MM.1S (cell line): Measurements from ENCODE around the gene UBE2G2.

ENCODE experiments used
- DNase-seq: peaks from one replicate; pipeline ENCODE4 v3.0.0-alpha.2; 2015
- H2AFZ ChIP-seq: fragments of 300-600 bp; sonication (generic); 2 replicates; pipeline ENCODE4 v1.6.0; 2016; ENCODE audit warnings: antibody characterized with exemption, low read length
- H3F3A ChIP-seq: fragments of 300-600 bp; sonication (generic); 2 replicates; pipeline ENCODE4 v1.6.1; 2016; ENCODE audit warnings: mild to moderate bottlenecking, antibody characterized with exemption, low read length, moderate library complexity, mixed read lengths; ENCODE audit not compliant: insufficient read depth
- H3K27ac ChIP-seq: fragments of 300-600 bp; sonication (generic); 2 replicates; pipeline ENCODE4 v1.5.1; 2016; ENCODE audit warnings: mild to moderate bottlenecking, low read length
- H3K27me3 ChIP-seq: fragments of 300-600 bp; sonication (generic); replicated peaks from 2 replicates; pipeline ENCODE4 v1.6.0; 2016; ENCODE audit warnings: low read length; ENCODE audit not compliant: insufficient read depth
- H3K36me3 ChIP-seq: fragments of 300-600 bp; sonication (generic); replicated peaks from 2 replicates; pipeline ENCODE4 v1.6.1; 2016; ENCODE audit warnings: mild to moderate bottlenecking, low read length, mixed read lengths; ENCODE audit not compliant: insufficient read depth
- H3K4me1 ChIP-seq: fragments of 300-600 bp; sonication (generic); 2 replicates; pipeline ENCODE4 v1.6.1; 2016; ENCODE audit warnings: low read length, mixed read lengths
- H3K4me2 ChIP-seq: fragments of 300-600 bp; sonication (generic); 2 replicates; pipeline ENCODE4 v1.6.0; 2016; ENCODE audit warnings: low read depth, low read length
- H3K4me3 ChIP-seq: fragments of 300-600 bp; sonication (generic); 2 replicates; pipeline ENCODE4 v1.5.1; 2016; ENCODE audit warnings: low read length, mixed read lengths
- H3K79me2 ChIP-seq: fragments of 300-600 bp; sonication (generic); 2 replicates; pipeline ENCODE4 v1.6.1; 2016; ENCODE audit warnings: mixed run types, low read length, mixed read lengths
- H3K9ac ChIP-seq: fragments of 300-600 bp; sonication (generic); 2 replicates; pipeline ENCODE4 v1.6.1; 2016; ENCODE audit warnings: low read length, mixed read lengths
- H3K9me2 ChIP-seq: fragments of 300-600 bp; sonication (generic); replicated peaks from 2 replicates; pipeline ENCODE4 v1.6.1; 2016; ENCODE audit warnings: mild to moderate bottlenecking, low read length, mixed read lengths; ENCODE audit not compliant: insufficient read depth
- H3K9me3 ChIP-seq: fragments of 300-600 bp; sonication (generic); replicated peaks from 2 replicates; pipeline ENCODE4 v1.6.1; 2016; ENCODE audit warnings: mild to moderate bottlenecking, low read length, mixed read lengths; ENCODE audit not compliant: insufficient read depth
- H4K20me1 ChIP-seq: fragments of 300-600 bp; sonication (generic); 2 replicates; pipeline ENCODE4 v1.6.1; 2016; ENCODE audit warnings: mild to moderate bottlenecking, low read length, moderate library complexity, mixed read lengths; ENCODE audit not compliant: insufficient read depth
- CTCF ChIP-seq: fragments of 300-600 bp; sonication (generic); IDR thresholded peaks from 2 replicates; pipeline ENCODE4 v1.5.1; 2016; ENCODE audit warnings: antibody characterized with exemption, low read length, mixed read lengths
- EZH2 ChIP-seq: fragments of 300-600 bp; sonication (generic); optimal IDR thresholded peaks from 2 replicates; pipeline ENCODE3; 2017; ENCODE audit warnings: low read depth, mild to moderate bottlenecking, antibody characterized with exemption, low read length, mixed read lengths
- EZH2phosphoT487 ChIP-seq: fragments of 300-600 bp; sonication (generic); IDR thresholded peaks from 2 replicates; pipeline ENCODE4 v1.6.1; 2018; ENCODE audit warnings: antibody characterized with exemption, low read length

Gene UBE2G2

DNA sequence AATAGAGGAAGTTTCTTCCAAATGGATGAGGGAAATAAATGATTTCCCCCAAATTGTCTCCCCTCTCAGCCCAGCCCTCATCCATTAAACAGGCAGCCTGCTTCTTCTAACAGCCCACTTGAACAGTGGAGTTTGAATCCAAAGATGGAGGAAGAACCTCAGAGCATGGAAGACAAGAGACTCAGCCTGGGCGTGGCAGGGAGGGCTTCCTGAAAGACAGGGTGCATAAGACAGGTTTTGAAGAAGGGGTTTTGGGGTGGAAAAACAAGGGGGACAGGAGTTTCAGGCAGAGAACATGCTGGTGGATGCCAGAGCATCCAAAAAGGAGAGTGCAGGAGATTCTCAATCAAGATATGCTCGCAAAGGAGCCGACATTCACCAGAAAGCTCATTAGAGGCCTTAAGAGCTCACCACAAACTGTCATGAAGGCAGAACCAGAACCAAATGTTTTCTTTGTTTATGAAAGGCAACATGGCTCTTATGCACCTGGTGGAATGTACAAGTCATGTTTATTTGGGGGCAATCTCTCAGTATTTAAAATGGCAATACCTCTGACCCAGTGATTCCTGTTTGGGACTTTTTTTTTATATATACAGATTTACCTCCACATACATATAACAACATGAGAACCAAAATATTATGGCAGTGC, 63.8 kb downstream of the UBE2G2 start:
- H3K36me3 ChIP-seq = no peaks in the 10 kb centered on the region
- H3K4me2 ChIP-seq = no peak overlapping the region
- no peak for DNase-seq
- no peaks in the 10 kb centered on the region for H3F3A ChIP-seq
- H4K20me1 ChIP-seq = no peaks in the 10 kb centered on the region
- no peak overlapping the region for H3K9ac ChIP-seq
- no peak overlapping the region for H3K4me3 ChIP-seq
- H3K4me1 ChIP-seq = no peaks in the 10 kb centered on the region
- no peaks in the 10 kb centered on the region for H3K9me2 ChIP-seq
- TF ChIP-seq CTCF (no peak), EZH2phosphoT487 (no peak), EZH2 (no peak)
- H3K27me3 ChIP-seq = peaks cover 93% of the 10 kb centered on the region
- H2AFZ ChIP-seq = no peak overlapping the region
- H3K9me3 ChIP-seq = no peaks in the 10 kb centered on the region
- H3K79me2 ChIP-seq = no peaks in the 10 kb centered on the region
- H3K27ac ChIP-seq = no peak overlapping the region

DNA sequence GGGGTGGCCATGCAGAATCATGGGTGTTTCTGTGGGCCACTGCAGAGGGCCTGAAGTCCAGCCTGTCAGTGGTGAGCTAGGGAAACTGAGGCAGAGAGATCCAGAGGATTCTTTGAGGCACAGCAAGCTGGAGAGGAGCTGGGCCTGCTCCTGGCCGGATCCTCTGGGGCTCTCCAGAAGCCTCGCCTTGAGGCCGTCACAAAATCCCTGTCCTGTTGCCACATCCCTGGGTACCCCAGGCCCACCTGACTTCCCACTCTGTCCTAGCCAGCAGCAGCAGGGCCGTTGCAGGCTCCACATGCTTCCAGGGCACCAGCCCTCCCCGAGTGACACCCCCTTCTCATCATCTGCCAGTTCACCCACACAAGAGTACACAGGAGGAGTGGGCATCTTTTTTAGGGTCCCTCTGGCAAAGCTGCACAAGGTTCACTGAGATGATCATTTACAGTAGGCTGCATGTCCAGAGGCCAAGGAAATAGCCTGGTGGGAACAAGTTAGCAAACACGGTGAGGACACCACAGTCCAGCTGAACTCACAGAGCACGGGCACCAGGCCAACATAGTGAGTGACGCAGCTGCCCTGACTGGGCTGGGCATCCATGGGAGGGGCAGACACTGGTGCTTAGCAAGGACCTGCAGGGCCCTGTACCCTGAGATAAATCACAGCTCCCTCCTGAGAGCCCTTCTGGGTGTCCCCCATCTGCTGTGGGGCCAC, 65.2 kb downstream of the UBE2G2 start:
- H3K4me2 ChIP-seq = no peak overlapping the region
- no peaks in the 10 kb centered on the region for H3K9me3 ChIP-seq
- no peaks in the 10 kb centered on the region for H3K36me3 ChIP-seq
- no peak overlapping the region for H3K27ac ChIP-seq
- H3K4me3 ChIP-seq = no peak overlapping the region
- peaks cover 95% of the 10 kb centered on the region for H3K27me3 ChIP-seq
- H3K9me2 ChIP-seq = no peaks in the 10 kb centered on the region
- no peaks in the 10 kb centered on the region for H3K79me2 ChIP-seq
- no peak for TF ChIP-seq CTCF
- TF ChIP-seq EZH2 = no peak
- no peak for TF ChIP-seq EZH2phosphoT487
- H4K20me1 ChIP-seq = no peaks in the 10 kb centered on the region
- no peak for DNase-seq
- H3K4me1 ChIP-seq = no peaks in the 10 kb centered on the region
- no peaks in the 10 kb centered on the region for H3F3A ChIP-seq
- H3K9ac ChIP-seq = no peak overlapping the region
- no peak overlapping the region for H2AFZ ChIP-seq

DNA sequence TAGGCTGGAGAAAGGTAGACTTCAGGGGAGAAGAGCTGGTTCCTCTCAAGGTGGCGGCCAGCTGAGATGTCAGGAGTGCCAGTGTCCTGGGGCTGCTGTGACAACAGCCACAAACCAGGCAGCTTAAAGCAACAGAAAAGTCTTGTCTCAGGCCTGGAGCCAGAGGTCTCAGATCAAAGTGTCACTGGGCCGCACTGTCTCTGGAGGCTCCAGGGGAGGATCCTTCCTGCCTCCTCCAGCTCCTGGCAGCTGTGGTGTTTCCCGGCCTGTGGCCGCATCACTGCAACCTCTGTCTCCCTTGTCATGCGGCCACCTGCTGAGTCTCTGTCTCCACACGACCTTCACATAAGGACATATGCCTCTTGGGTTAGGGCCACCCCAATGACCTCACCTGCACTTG, 65.8 kb downstream of the UBE2G2 start:
- Histone ChIP-seq H3K4me1 (no peaks in the 10 kb centered on the region), H3K36me3 (no peaks in the 10 kb centered on the region), H3K27ac (no peak overlapping the region), H3K9me2 (no peaks in the 10 kb centered on the region), H3K9ac (no peak overlapping the region), H3K4me3 (no peak overlapping the region), H2AFZ (no peak overlapping the region), H3K27me3 (peaks cover 97% of the 10 kb centered on the region), H3K79me2 (no peaks in the 10 kb centered on the region), H3F3A (no peaks in the 10 kb centered on the region), H3K9me3 (no peaks in the 10 kb centered on the region), H3K4me2 (no peak overlapping the region), H4K20me1 (no peaks in the 10 kb centered on the region)
- no peak for TF ChIP-seq EZH2
- TF ChIP-seq CTCF = no peak
- no peak for TF ChIP-seq EZH2phosphoT487
- no peak for DNase-seq
